Right cardiac atrium (tissue), 5 donors: ENCODE results near the gene TIMM44. TPM values are rescaled to one million over a fixed set of nuclear protein-coding genes. Genes with fewer than 3 reads are reported as not detected.
A peak's percentile ranks its signal among the peaks of the same experiment; 100 is the strongest.

Experiments used
- ATAC-seq, 2 donors: fragments of 200-7000 bp; cut with Tn5 transposase; one replicate each; pipeline versions ENCODE4 v1.8.0 to v1.9.1; 2020; ENCODE audit warnings: moderate library complexity in 2 of 2, mild to moderate bottlenecking in 1 of 2
- DNase-seq, 3 donors: peaks; one replicate each; pipeline ENCODE4 v3.0.0-alpha.2; 2020
- H3K27ac ChIP-seq: one replicate; pipeline ENCODE4 v1.5.1; 2013; ENCODE audit warnings: mild to moderate bottlenecking, low read length, control low read depth, moderate library complexity
- H3K27me3 ChIP-seq: one replicate; pipeline ENCODE4 v1.6.1; 2013; ENCODE audit not compliant: control insufficient read depth, insufficient read depth
- H3K4me1 ChIP-seq: one replicate; pipeline ENCODE4 v1.6.1; 2013; ENCODE audit warnings: low read length; ENCODE audit not compliant: control insufficient read depth, insufficient read depth
- H3K4me3 ChIP-seq: one replicate; pipeline ENCODE4 v1.5.1; 2013; ENCODE audit warnings: low read length, control low read depth
- H3K9me3 ChIP-seq: one replicate; pipeline ENCODE4 v1.6.1; 2013; ENCODE audit warnings: low read length; ENCODE audit not compliant: control insufficient read depth
- WGBS: extraction: QIAGEN DNeasy Blood & Tissue Kit; methylation state at CpG from one replicate; pipeline ENCODE4 v1.1.7; 2013; 5-methylcytosine and 5-hydroxymethylcytosine counted together
- intact Hi-C, 4 donors: fragments of 100-400 bp; cut with DNase I; formaldehyde crosslinking; loops; one replicate each; pipeline versions ENCODE4 v1.11.0 to v1.14.0; 2022 to 2023
- long read RNA-seq, 4 donors: library from polyadenylated mRNA; unstranded; transcript quantifications; one replicate each; pipeline ENCODE4 v2.0.0, GENCODE V29; 2020 to 2021
- polyA plus RNA-seq: library from polyadenylated mRNA; stranded (reverse); fragments of 200-250 nt; gene quantifications from one replicate; pipeline ENCODE4 v1.2.3, GENCODE V29; 2013
- total RNA-seq, 4 donors: library from RNA; stranded (reverse); fragmentation: NEBNext Ultra II Directional; extraction: Animal tissue kit (Norgen Biotek cat#: 25700); gene quantifications; one replicate each; pipeline ENCODE4 v1.2.1, GENCODE V29; 2021
- donor health status: healthy with polysubstance abuse.
- donor health status: DM: no; HTN: yes; CAD: no.
- donor health status: DM: no; HTN: no; CAD: no.
- donor health status: DM: no; HTN: yes; CAD: no; lungs with severe emphysema.
- donor health status: DM: yes; HTN: yes; CAD: no.

Gene TIMM44, protein sequence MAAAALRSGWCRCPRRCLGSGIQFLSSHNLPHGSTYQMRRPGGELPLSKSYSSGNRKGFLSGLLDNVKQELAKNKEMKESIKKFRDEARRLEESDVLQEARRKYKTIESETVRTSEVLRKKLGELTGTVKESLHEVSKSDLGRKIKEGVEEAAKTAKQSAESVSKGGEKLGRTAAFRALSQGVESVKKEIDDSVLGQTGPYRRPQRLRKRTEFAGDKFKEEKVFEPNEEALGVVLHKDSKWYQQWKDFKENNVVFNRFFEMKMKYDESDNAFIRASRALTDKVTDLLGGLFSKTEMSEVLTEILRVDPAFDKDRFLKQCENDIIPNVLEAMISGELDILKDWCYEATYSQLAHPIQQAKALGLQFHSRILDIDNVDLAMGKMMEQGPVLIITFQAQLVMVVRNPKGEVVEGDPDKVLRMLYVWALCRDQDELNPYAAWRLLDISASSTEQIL
- 10 to 100 TPM; 51.1 to 88.9 (median 64.0) TPM for total RNA-seq
- 64.6 TPM for polyA plus RNA-seq
- long read RNA-seq, donor 1, transcript TIMM44-201 (13 exons, 2,075 nt), result major isoform, 65 of 87 reads
- long read RNA-seq, donor 1, partial matches to known transcripts, result 14 of 87 reads
- long read RNA-seq, donor 1, other reads (novel, unspliced or antisense), result 5 of 87 reads
- long read RNA-seq, donor 2, transcript TIMM44-201 (13 exons, 2,075 nt), result major isoform, 48 of 60 reads
- long read RNA-seq, donor 2, partial matches to known transcripts, result 5 of 60 reads
- long read RNA-seq, donor 2, other reads (novel, unspliced or antisense), result 5 of 60 reads
- long read RNA-seq, donor 3, transcript TIMM44-201 (13 exons, 2,075 nt), result major isoform, 79 of 128 reads
- long read RNA-seq, donor 3, partial matches to known transcripts, result 31 of 128 reads
- long read RNA-seq, donor 3, other reads (novel, unspliced or antisense), result 11 of 128 reads
- long read RNA-seq, donor 4, transcript TIMM44-201 (13 exons, 2,075 nt), result major isoform, 43 of 55 reads
- long read RNA-seq, donor 4, partial matches to known transcripts, result 10 of 55 reads
- long read RNA-seq, donor 4, other reads (novel, unspliced or antisense), result 0 of 55 reads

DNA sequence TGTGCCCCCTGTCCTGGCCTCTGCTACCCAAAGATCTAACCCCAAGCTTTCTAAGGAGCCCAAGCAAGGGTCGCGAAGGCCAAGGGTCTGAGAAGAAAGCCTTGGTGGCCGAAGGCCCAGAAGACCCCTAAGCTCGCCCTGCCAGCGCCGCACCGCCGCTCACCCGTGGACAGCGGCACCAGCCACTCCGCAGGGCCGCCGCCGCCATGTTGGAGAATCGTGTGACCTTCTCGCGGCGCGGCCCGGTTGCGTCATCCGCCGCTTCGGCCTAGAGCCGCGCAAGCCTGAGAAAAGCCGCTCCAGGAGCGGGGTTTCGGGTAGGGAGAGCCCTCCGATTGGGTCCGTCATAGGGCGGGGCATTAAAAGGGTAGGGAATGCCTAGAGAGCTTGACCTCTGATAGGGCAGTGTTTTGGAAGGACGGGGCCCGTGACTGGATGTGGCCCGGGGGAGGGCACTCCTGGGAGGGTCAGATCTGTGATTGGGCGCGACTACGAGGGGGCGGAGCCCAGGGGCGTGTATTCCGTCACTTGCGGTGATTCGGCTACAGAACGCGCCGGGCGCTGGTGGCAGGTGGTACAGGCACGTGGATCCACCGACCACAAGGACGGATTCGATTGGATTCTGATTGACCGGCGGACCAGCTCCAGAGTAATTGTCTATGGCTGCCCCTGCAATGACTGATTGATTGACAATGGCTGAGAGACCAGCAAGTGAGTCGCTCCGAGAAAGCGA lies at the start of gene TIMM44:
TIMM44 (minus strand) TSS at position 223 of the 733 bp plus-strand sequence; CDS start at position 208, 15 bp downstream.
- WGBS, result under 1% methylated on average over 56 of the region's 56 CpGs
- no peaks in the 10 kb centered on the region for H3K4me1 ChIP-seq
- peak; percentile 99 for DNase-seq

DNA sequence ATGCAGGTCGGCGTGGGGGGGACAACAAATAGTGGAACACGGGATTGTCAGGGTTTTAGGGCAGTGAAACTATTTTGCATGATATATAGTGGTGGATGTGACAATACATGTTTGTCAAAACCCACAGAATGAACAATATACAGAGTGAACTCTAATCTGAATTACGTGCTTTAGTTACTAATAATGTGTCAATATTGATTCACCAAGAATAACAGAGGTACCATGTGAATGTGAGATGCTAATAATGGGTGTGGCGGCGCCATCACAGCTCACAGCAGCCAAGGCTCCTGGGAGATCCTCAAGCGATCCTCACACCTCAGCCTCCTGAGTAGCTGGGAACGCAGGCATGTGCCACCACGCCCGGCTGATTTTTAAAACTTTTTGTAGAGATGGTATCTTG lies 49.1 kb upstream of the TIMM44 start:
- Histone ChIP-seq H3K27ac (no peak overlapping the region), H3K9me3 (no peaks in the 10 kb centered on the region), H3K4me1 (peaks cover 3% of the 10 kb centered on the region), H3K4me3 (no peak overlapping the region), H3K27me3 (no peaks in the 10 kb centered on the region)
- intact Hi-C loops, result no loop called here
- 88% methylated on average over 10 of the region's 10 CpGs for WGBS
- DNase-seq (no peak), ATAC-seq (no peak)

More for the DNA sequence above, at the start of gene TIMM44:
- H3K27ac ChIP-seq, result peak within 1 kb of the TSS; percentile 91
- H3K9me3 ChIP-seq, result no peaks in the 10 kb centered on the region
- intact Hi-C loops, result loop anchor here (10.0 kb wide), 2 partner anchors 61 to 311 kb away; partner anchors contain the start of gene ELAVL1 (in 1 of the 4)
- peak within 1 kb of the TSS; percentile 63 for H3K4me3 ChIP-seq
- no peaks in the 10 kb centered on the region for H3K27me3 ChIP-seq
- peak; percentile 99 for ATAC-seq

DNA sequence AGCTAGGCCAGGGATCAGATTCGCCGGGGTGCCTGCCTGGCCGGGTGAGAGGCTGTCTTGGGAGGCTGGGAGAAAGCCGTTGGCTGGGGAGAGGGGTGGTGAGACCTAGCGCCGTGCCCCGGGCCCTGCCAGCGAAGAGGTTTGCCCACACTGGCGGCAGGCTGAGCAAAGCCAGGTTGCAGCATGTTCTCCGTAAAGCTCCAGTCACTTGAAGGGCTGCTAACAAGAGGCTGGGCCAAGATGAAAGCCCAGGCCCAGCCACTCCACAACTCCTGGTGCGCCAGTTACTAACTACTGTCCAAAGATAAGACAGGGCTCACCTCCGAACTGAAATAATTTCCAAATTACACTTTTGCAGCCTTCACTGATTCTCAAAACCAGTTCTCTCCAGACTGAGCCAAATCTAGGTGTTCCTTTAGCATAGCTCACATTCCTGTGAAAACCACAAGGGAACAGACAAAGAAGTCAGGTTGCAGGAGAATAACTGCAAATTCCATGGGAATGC lies 45.7 kb upstream of the TIMM44 start:
- no peak for DNase-seq
- ATAC-seq, result no peak
- no peak overlapping the region for H3K4me3 ChIP-seq
- 76% methylated on average over 12 of the region's 12 CpGs for WGBS
- no peaks in the 10 kb centered on the region for H3K27me3 ChIP-seq
- no peaks in the 10 kb centered on the region for H3K9me3 ChIP-seq
- intact Hi-C loops, result no loop called here
- H3K4me1 ChIP-seq, result peaks cover 8% of the 10 kb centered on the region
- no peak overlapping the region for H3K27ac ChIP-seq

DNA sequence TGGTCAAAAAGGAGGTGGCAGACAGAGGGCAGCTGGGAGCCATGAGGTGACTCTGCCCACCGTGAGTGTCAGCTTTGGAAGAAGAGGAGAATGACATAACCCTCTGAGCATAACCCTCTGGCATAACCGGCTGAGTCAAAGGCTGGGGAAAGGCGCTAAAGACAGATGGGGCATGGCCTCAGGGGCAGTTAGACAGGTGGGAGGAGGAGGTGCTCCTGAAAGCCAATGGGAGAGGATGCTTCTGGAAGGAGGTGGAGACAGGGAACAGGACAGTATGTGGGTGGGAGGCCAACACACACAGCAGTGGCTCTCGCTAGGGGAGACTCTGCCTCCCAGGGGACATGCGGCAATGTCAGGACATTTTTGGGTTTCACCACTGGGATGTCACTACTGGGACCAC lies 44.8 kb upstream of the TIMM44 start:
- Histone ChIP-seq H3K27ac (no peak overlapping the region), H3K9me3 (no peaks in the 10 kb centered on the region), H3K27me3 (no peaks in the 10 kb centered on the region), H3K4me1 (peaks cover 8% of the 10 kb centered on the region), H3K4me3 (no peak overlapping the region)
- intact Hi-C loops, result no loop called here
- DNase-seq (no peak), ATAC-seq (peak in 1 of 2 donors; percentile 4)
- WGBS, result 66% methylated on average over 5 of the region's 5 CpGs

DNA sequence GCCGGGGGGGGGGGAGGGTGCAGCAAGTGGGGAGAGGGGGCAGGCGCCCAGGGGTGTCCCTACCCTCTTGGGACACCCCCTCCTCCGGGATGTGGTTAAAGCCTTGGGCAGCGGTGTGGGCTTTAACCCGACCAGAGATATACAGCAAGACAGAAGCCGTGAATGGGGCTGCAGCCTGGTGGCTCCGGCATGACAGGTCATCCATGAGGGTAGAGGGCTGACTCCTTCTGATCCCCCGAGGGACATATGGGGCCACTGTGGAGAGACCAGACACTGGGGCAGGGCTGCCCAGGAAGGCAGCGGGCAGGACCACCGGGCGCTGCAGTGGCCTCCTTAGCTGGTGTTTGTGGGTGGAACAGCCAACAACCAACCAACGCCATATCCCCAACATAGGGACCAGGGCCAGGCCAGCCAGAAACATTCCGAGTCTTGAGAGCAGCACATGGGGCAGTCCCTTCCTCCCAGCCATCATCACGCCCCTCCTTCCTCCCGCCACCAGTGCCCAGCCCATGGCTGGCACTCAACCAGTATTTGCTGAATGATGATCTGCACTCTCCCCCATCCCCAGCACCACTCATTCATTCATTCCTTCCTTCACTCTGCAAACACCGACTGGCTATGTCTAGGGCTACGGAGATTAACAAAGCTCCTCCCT lies 43.8 kb upstream of the TIMM44 start:
- Histone ChIP-seq H3K4me1 (peaks cover 8% of the 10 kb centered on the region), H3K27me3 (no peaks in the 10 kb centered on the region), H3K9me3 (no peaks in the 10 kb centered on the region), H3K4me3 (no peak overlapping the region), H3K27ac (no peak overlapping the region)
- DNase-seq (peak in 1 of 3 donors; percentile 26), ATAC-seq (no peak)
- intact Hi-C loops, result no loop called here
- 78% methylated on average over 17 of the region's 17 CpGs for WGBS

DNA sequence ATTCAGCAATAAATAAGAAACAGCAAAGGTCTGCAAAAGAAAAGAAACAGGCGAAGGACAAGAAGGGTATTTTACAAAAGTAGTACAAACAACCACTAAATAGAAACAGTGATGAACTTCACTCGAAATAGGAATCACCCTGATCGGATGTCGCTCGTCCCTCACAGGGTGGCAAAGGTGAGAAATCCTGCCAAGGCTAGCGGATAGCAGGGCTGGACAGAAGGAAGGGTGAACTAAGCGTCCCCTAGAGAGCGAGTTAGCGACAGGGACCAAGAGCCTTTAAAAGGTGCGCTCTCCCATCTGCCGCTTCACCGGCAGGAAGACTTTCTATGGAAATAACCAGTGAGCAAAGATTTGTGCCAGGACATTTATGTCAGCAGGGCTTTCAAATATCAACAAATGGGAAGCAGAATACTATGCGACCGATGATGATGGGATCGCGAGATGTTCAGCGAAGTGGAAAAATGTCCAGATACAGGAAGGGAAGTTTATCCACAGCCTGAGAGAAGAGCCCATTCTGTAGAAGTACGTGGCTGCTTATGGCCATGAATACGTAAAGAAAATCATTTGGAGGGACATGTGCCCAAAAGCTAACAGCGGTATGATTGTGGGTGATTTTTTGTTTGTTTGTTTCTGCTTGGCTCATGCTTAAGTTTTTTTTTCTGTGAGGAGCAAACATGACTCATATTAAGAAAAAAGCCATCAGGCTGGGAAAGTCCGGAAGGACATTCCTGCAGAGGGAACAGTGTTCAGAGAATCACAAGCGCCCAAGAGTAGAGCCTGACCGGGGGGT lies 43.1 kb upstream of the TIMM44 start:
- intact Hi-C loops, result no loop called here
- DNase-seq (peak in 1 of 3 donors; percentile 4), ATAC-seq (no peak)
- 74% methylated on average over 23 of the region's 23 CpGs for WGBS
- Histone ChIP-seq H3K27ac (no peak overlapping the region), H3K27me3 (no peaks in the 10 kb centered on the region), H3K4me1 (peaks cover 12% of the 10 kb centered on the region), H3K9me3 (no peaks in the 10 kb centered on the region), H3K4me3 (no peak overlapping the region)

DNA sequence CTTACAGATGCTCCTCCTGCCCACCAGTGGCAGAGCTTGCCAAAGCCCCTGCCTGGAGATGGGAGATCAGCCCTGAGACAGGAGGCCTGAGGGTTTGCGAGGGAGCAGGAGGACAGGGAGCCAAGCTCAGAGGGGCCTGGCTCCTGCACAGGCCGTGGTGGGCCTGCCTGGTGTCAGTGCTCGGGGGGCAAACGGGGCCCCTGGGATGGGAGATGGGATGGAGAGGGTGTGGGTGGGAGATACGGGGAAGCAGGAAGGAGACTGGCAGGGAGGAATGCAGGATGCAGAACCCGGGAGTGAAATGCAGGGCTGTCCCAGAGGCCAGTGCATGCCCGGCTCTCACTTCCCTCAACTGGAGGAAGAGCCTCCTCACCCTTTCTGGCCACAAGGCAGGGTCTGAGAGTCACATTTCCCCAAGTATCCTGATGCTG lies 42.0 kb upstream of the TIMM44 start:
- H3K4me3 ChIP-seq, result no peak overlapping the region
- no peak overlapping the region for H3K27ac ChIP-seq
- H3K9me3 ChIP-seq, result no peaks in the 10 kb centered on the region
- DNase-seq (no peak), ATAC-seq (no peak)
- peaks cover 12% of the 10 kb centered on the region for H3K4me1 ChIP-seq
- 74% methylated on average over 7 of the region's 7 CpGs for WGBS
- intact Hi-C loops, result no loop called here
- no peaks in the 10 kb centered on the region for H3K27me3 ChIP-seq

DNA sequence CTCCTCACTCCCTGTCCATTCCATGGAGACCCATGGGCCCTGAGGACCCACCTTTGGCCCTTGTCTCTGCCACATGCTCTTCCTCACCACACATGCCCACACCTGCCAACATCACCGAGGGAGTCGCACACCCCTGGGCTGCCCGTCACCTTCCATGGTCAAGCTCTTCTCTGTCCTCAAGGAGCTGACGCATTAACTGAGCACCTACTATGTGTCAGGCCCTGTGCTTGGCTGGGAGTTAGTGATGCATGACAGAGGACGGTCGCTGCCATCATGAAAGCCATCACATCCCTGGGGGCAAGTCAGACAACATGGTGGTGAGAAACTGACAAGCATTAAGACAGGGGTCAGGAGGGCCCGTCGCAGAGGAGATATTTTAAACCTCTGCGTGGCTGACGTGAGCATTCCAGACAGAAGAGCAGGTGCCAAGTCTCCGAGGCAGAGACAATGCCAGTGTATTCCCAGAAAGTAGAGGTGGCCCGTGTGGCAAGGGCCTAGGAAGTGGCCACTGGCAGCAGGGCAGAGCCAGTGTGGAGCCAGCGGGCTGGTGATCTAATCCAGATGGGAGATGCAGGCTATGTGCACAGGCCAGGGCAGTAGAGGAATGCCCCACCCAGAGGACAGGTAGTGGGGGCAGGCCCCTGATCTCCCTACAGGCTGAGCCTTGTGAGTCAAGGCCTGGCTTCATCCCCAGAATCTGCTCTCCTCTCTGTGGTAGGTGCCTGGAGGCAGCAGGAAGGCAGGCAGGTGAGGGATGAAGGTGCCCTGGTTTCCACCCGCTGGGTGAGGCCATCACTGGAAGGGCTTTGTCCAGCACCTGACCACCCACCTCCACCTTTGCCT lies 40.8 kb upstream of the TIMM44 start:
- Histone ChIP-seq H3K9me3 (no peaks in the 10 kb centered on the region), H3K27me3 (no peaks in the 10 kb centered on the region), H3K27ac (peak overlapping the region; percentile 16), H3K4me3 (no peak overlapping the region), H3K4me1 (peaks cover 12% of the 10 kb centered on the region)
- ATAC-seq (peak; percentile 32 to 59), DNase-seq (peak in 1 of 3 donors; percentile 7)
- WGBS, result 77% methylated on average over 14 of the region's 14 CpGs
- intact Hi-C loops, result no loop called here
